H9 (cell line): ENCODE measurements around the gene MAZ. TPM values are rescaled to one million over a fixed set of nuclear protein-coding genes. Genes with fewer than 3 reads are reported as not detected.

Source experiments
- DNase-seq: peaks from one replicate; pipeline ENCODE4 v3.0.0-alpha.2; 2017
- H2AFZ ChIP-seq: one replicate; pipeline ENCODE4 v1.6.1; 2013; ENCODE audit warnings: mild to moderate bottlenecking, low read length, control low read depth, moderate library complexity
- H2AK5ac ChIP-seq: 2 replicates; pipeline ENCODE4 v1.6.1; 2013; ENCODE audit warnings: low read length, control low read depth, mixed read lengths; ENCODE audit not compliant: insufficient read length
- H2BK120ac ChIP-seq: one replicate; pipeline ENCODE4 v1.6.1; 2013; ENCODE audit warnings: low read depth, mild to moderate bottlenecking, low read length, control low read depth, inconsistent platforms; ENCODE audit not compliant: poor library complexity, severe bottlenecking
- H2BK12ac ChIP-seq: 2 replicates; pipeline ENCODE4 v1.6.1; 2013; ENCODE audit warnings: low read length, control low read depth, mixed read lengths, low read depth; ENCODE audit not compliant: insufficient read length
- H2BK15ac ChIP-seq: 2 replicates; pipeline ENCODE4 v1.6.1; 2013; ENCODE audit warnings: low read depth, low read length, control low read depth
- H2BK20ac ChIP-seq: one replicate; pipeline ENCODE4 v1.6.1; 2013; ENCODE audit warnings: low read depth, mild to moderate bottlenecking, low read length, control low read depth, inconsistent platforms; ENCODE audit not compliant: poor library complexity, severe bottlenecking
- H2BK5ac ChIP-seq: 2 replicates; pipeline ENCODE4 v1.6.1; 2013; ENCODE audit warnings: low read length, control low read depth, mixed read lengths; ENCODE audit not compliant: insufficient read length
- H3K14ac ChIP-seq: 2 replicates; pipeline ENCODE4 v1.6.1; 2013; ENCODE audit warnings: low read length, control low read depth; ENCODE audit not compliant: insufficient read depth
- H3K18ac ChIP-seq: 2 replicates; pipeline ENCODE4 v1.6.1; 2013; ENCODE audit warnings: low read depth, mild to moderate bottlenecking, mixed read lengths, low read length, control low read depth; ENCODE audit not compliant: insufficient read length
- H3K23ac ChIP-seq: 2 replicates; pipeline ENCODE4 v1.6.1; 2013; ENCODE audit warnings: low read length, control low read depth, mixed read lengths, low read depth; ENCODE audit not compliant: insufficient read length
- H3K23me2 ChIP-seq: 2 replicates; pipeline ENCODE4 v1.6.1; 2013; ENCODE audit warnings: low read depth, mild to moderate bottlenecking, mixed read lengths, low read length, control low read depth; ENCODE audit not compliant: insufficient read length, poor library complexity, severe bottlenecking
- H3K27ac ChIP-seq: 2 replicates; pipeline ENCODE4 v1.5.1; 2013; ENCODE audit warnings: low read length, control low read depth, mixed read lengths, low read depth; ENCODE audit not compliant: insufficient read length
- H3K27me3 ChIP-seq: 2 replicates; pipeline ENCODE4 v1.6.1; 2013; ENCODE audit warnings: low read length, control low read depth, inconsistent platforms; ENCODE audit not compliant: insufficient read depth
- H3K4ac ChIP-seq: 2 replicates; pipeline ENCODE4 v1.6.1; 2013; ENCODE audit warnings: low read depth, mild to moderate bottlenecking, control low read depth, inconsistent platforms, low read length, moderate library complexity
- H3K4me1 ChIP-seq: 2 replicates; pipeline ENCODE4 v1.6.1; 2013; ENCODE audit warnings: low read length, control low read depth, inconsistent platforms; ENCODE audit not compliant: insufficient read depth
- H3K4me2 ChIP-seq: 2 replicates; pipeline ENCODE4 v1.6.1; 2013; ENCODE audit warnings: low read length, control low read depth, mixed read lengths; ENCODE audit not compliant: insufficient read length, insufficient read depth
- H3K56ac ChIP-seq: 2 replicates; pipeline ENCODE4 v1.6.1; 2013; ENCODE audit warnings: low read depth, mild to moderate bottlenecking, mixed read lengths, low read length, control low read depth; ENCODE audit not compliant: insufficient read length
- H3K79me1 ChIP-seq: 2 replicates; pipeline ENCODE4 v1.6.1; 2013; ENCODE audit warnings: low read depth, mild to moderate bottlenecking, moderate library complexity, low read length, control low read depth, inconsistent platforms; ENCODE audit not compliant: insufficient read depth, poor library complexity, severe bottlenecking
- H3K79me2 ChIP-seq: 2 replicates; pipeline ENCODE4 v1.6.1; 2013; ENCODE audit warnings: low read length, control low read depth, inconsistent platforms; ENCODE audit not compliant: insufficient read depth
- H3K9ac ChIP-seq: 2 replicates; pipeline ENCODE4 v1.6.1; 2013; ENCODE audit warnings: low read length, control low read depth, mixed read lengths; ENCODE audit not compliant: insufficient read length; ENCODE audit errors: extremely low read depth
- H3K9me3 ChIP-seq: one replicate; pipeline ENCODE4 v1.6.1; 2013; ENCODE audit warnings: low read depth, low read length, inconsistent platforms; ENCODE audit not compliant: control insufficient read depth
- H3T11ph ChIP-seq: one replicate; pipeline ENCODE4 v1.6.1; 2013; ENCODE audit warnings: mild to moderate bottlenecking, low read length, control low read depth, inconsistent platforms
- H4K20me1 ChIP-seq: one replicate; pipeline ENCODE4 v1.6.1; 2013; ENCODE audit not compliant: control insufficient read depth, insufficient read length, insufficient read depth
- H4K5ac ChIP-seq: 2 replicates; pipeline ENCODE4 v1.6.1; 2013; ENCODE audit warnings: low read depth, mild to moderate bottlenecking, mixed read lengths, low read length, control low read depth; ENCODE audit not compliant: insufficient read length
- H4K8ac ChIP-seq: replicated peaks from 2 replicates; pipeline ENCODE4 v1.6.1; 2013; ENCODE audit warnings: low read length, control low read depth, mixed read lengths, low read depth; ENCODE audit not compliant: insufficient read length
- H4K91ac ChIP-seq: 2 replicates; pipeline ENCODE4 v1.6.1; 2013; ENCODE audit warnings: low read depth, mild to moderate bottlenecking, moderate library complexity, mixed read lengths, low read length, control low read depth; ENCODE audit not compliant: insufficient read length
- H3K27ac Mint-ChIP-seq, 3 experiments: 2 replicates in 2 of 3; 3 replicates in 1 of 3; pipeline ENCODE4 v1.8.0; 2020 to 2021; ENCODE audit warnings: mixed read lengths in 3 of 3, mild to moderate bottlenecking in 1 of 3, moderate library complexity in 1 of 3
- H3K27me3 Mint-ChIP-seq: 2 replicates; pipeline ENCODE4 v1.8.0; 2021; ENCODE audit warnings: low read depth, mild to moderate bottlenecking, moderate library complexity, mixed read lengths
- H3K36me3 Mint-ChIP-seq, 3 experiments: 2 replicates in 2 of 3; 3 replicates in 1 of 3; pipeline ENCODE4 v1.8.0; 2020 to 2021; ENCODE audit warnings: low read depth in 3 of 3, mixed read lengths in 3 of 3; ENCODE audit not compliant: insufficient read depth in 1 of 3
- H3K4me1 Mint-ChIP-seq, 2 experiments: 2 replicates each; pipeline ENCODE4 v1.8.0; 2020; ENCODE audit warnings: mixed read lengths in 2 of 2
- H3K4me3 Mint-ChIP-seq, 2 experiments: 2 replicates in 1 of 2; 3 replicates in 1 of 2; pipeline ENCODE4 v1.8.0; 2020 to 2021; ENCODE audit warnings: mild to moderate bottlenecking in 2 of 2, mixed read lengths in 2 of 2, moderate library complexity in 1 of 2
- H3K9me3 Mint-ChIP-seq, 2 experiments: 2 replicates in 1 of 2; 3 replicates in 1 of 2; pipeline ENCODE4 v1.8.0; 2020; ENCODE audit warnings: mild to moderate bottlenecking in 2 of 2, mixed read lengths in 2 of 2, moderate library complexity in 1 of 2
- CTCF ChIP-seq: fragments of 200-600 bp; sonication (generic); conservative IDR thresholded peaks from 3 replicates; pipeline ENCODE4 v1.8.0; 2021; ENCODE audit warnings: antibody characterized with exemption, mild to moderate bottlenecking
- WGBS: extraction: QIAGEN DNeasy Blood & Tissue Kit; methylation state at CpG from one replicate; pipeline ENCODE4 v1.1.7; 2013; ENCODE audit warnings: missing lambda C conversion rate, low lambda C conversion rate, mixed read lengths; ENCODE audit not compliant: insufficient read length; ENCODE audit errors: extremely low coverage; 5-methylcytosine and 5-hydroxymethylcytosine counted together
- total RNA-seq: library from RNA; stranded (reverse); gene quantifications from 2 replicates; pipeline ENCODE4 v1.2.1, GENCODE V29; 2021

Gene MAZ
- total RNA-seq, 1 experiment from 2014 or later, result 412 TPM

- Histone ChIP-seq H3K79me2 (no peaks in the 10 kb centered on the region), H2BK5ac (no peak overlapping the region), H3K23me2 (no peaks in the 10 kb centered on the region), H4K20me1 (no peaks in the 10 kb centered on the region), H3K27me3 (no peaks in the 10 kb centered on the region), H3K79me1 (no peaks in the 10 kb centered on the region), H3K56ac (no peak overlapping the region), H2BK20ac (no peak overlapping the region), H4K5ac (no peak overlapping the region), H2AK5ac (no peak overlapping the region), H3K9ac (no peak overlapping the region), H3K9me3 (no peaks in the 10 kb centered on the region), H2AFZ (no peak overlapping the region), H2BK12ac (no peak overlapping the region), H3K18ac (no peak overlapping the region), H3K23ac (no peak overlapping the region), H3K4me1 (no peaks in the 10 kb centered on the region), H4K91ac (no peak overlapping the region), H2BK120ac (no peak overlapping the region), H3K27ac (no peak overlapping the region), H3T11ph (no peak overlapping the region), H4K8ac (no peak overlapping the region), H3K14ac (no peak overlapping the region), H2BK15ac (no peak overlapping the region), H3K4me2 (no peak overlapping the region), H3K4ac (no peak overlapping the region)
- no peak for DNase-seq
- no peaks in the 10 kb centered on the region for H3K9me3 Mint-ChIP-seq
- no peak overlapping the region for H3K27ac Mint-ChIP-seq
- no peak for TF ChIP-seq CTCF
- H3K4me3 Mint-ChIP-seq, result no peak overlapping the region
- H3K36me3 Mint-ChIP-seq, result peaks cover 0 to 5% (median 0%) of the 10 kb centered on the region in 3 experiments; a peak in 3 of 7 replicates
- WGBS, result no CpG with 5 or more reads among the region's 3 CpGs
- peaks cover 7 to 10% of the 10 kb centered on the region in 2 experiments for H3K4me1 Mint-ChIP-seq
- H3K27me3 Mint-ChIP-seq, result no peaks in the 10 kb centered on the region
These were observed 44.7 kb downstream of the MAZ start for GRCh38 chr16:29850998-29851397.
